Aorta (tissue), 5 donors: Measurements from ENCODE around the gene ERH. TPM values are rescaled to one million over a fixed set of nuclear protein-coding genes. Genes with fewer than 3 reads are reported as not detected.
A peak's percentile ranks its signal among the peaks of the same experiment; 100 is the strongest.

Source experiments
- ATAC-seq: fragments of 200-7000 bp; cut with Tn5 transposase; one replicate; pipeline ENCODE4 v1.9.1; 2022; ENCODE audit warnings: moderate library complexity; ENCODE audit not compliant: low FRiP score
- DNase-seq, 2 donors: peaks; one replicate each; pipeline ENCODE4 v3.0.0-alpha.2; 2020
- H3K27ac ChIP-seq, 2 donors: one replicate each; pipeline ENCODE4 v1.5.1; 2013; ENCODE audit warnings: low read length in 2 of 2, mild to moderate bottlenecking in 2 of 2, moderate library complexity in 2 of 2, control low read depth in 1 of 2, inconsistent platforms in 1 of 2, low read depth in 1 of 2
- H3K27me3 ChIP-seq, 2 donors: one replicate each; pipeline ENCODE4 v1.6.1; 2013; ENCODE audit warnings: control low read depth in 1 of 2, low read length in 1 of 2, mild to moderate bottlenecking in 1 of 2, moderate library complexity in 1 of 2; ENCODE audit not compliant: insufficient read depth in 2 of 2, control insufficient read depth in 1 of 2
- H3K36me3 ChIP-seq, 2 donors: one replicate each; pipeline ENCODE4 v1.6.1; 2013; ENCODE audit warnings: control low read depth in 1 of 2, low read length in 1 of 2, mild to moderate bottlenecking in 1 of 2; ENCODE audit not compliant: insufficient read depth in 2 of 2, control insufficient read depth in 1 of 2
- H3K4me1 ChIP-seq, 2 donors: one replicate each; pipeline ENCODE4 v1.6.1; 2013; ENCODE audit warnings: low read length in 2 of 2, control low read depth in 1 of 2, mild to moderate bottlenecking in 1 of 2, moderate library complexity in 1 of 2; ENCODE audit not compliant: insufficient read depth in 2 of 2, control insufficient read depth in 1 of 2
- H3K4me3 ChIP-seq, 2 donors: one replicate each; pipeline ENCODE4 v1.5.1; 2013; ENCODE audit warnings: low read length in 2 of 2, control low read depth in 1 of 2, mild to moderate bottlenecking in 1 of 2
- H3K9me3 ChIP-seq: one replicate; pipeline ENCODE4 v1.6.1; 2013; ENCODE audit warnings: mild to moderate bottlenecking, low read length; ENCODE audit not compliant: control insufficient read depth
- WGBS, 2 donors: extraction: QIAGEN DNeasy Blood & Tissue Kit; methylation state at CpG; one replicate each; pipeline ENCODE4 v1.1.7; 2013; 5-methylcytosine and 5-hydroxymethylcytosine counted together
- intact Hi-C, 2 donors: fragments of 100-400 bp; cut with DNase I; formaldehyde crosslinking; loops; one replicate each; pipeline versions ENCODE4 v1.14.2 to v1.15.0; 2022
- polyA plus RNA-seq, 2 donors: library from polyadenylated mRNA; stranded (reverse); fragments of 200-250 nt; gene quantifications; one replicate each; pipeline ENCODE4 v1.2.3, GENCODE V29; 2013
- total RNA-seq, 2 donors: library from RNA; stranded (reverse); fragmentation: NEBNext Ultra II Directional; extraction: Animal tissue kit (Norgen Biotek cat#: 25700); gene quantifications; one replicate each; pipeline ENCODE4 v1.2.1, GENCODE V29; 2021
- donor health status: healthy with polysubstance abuse.
- donor health status: Bipolar disorder and iron deficiency.
- donor health status: DM: no; HTN: no; CAD: no.
- donor health status: DM: no; HTN: no; CAD: no.
- donor health status: DM: yes; HTN: yes; CAD: no.

ERH gene
- total and polyA plus RNA-seq, 4 donors: 99.0 to 136 (median 117) TPM

- WGBS, 2 donors: 72 to 78% methylated on average over 1 of the region's 1 CpG
- intact Hi-C loops: no loop called here
- no peak overlapping the region for H3K4me3 ChIP-seq
- no peaks in the 10 kb centered on the region for H3K36me3 ChIP-seq
- no peaks in the 10 kb centered on the region for H3K4me1 ChIP-seq
- ATAC-seq (no peak), DNase-seq (no peak)
- H3K9me3 ChIP-seq: no peaks in the 10 kb centered on the region
- no peaks in the 10 kb centered on the region for H3K27me3 ChIP-seq
- no peak overlapping the region for H3K27ac ChIP-seq
These were observed 29.7 kb downstream of the ERH start for GRCh38 chr14:69368381-69368780.

- no peak for ATAC-seq
These were observed 31.3 kb downstream of the ERH start for GRCh38 chr14:69366761-69367160.

GRCh38 chr14:69366069-69366468 lies 32.0 kb downstream of the ERH start:
- 46 to 62% methylated on average over 3 of the region's 3 CpGs for whole genome bisulfite sequencing, 2 donors
- no peak overlapping the region for H3K4me3 ChIP-seq
- intact Hi-C loops: no loop called here

More at GRCh38 chr14:69366761-69367160, 31.3 kb downstream of the ERH start:
- Histone ChIP-seq H3K27ac (no peak overlapping the region), H3K36me3 (no peaks in the 10 kb centered on the region), H3K4me1 (no peaks in the 10 kb centered on the region), H3K27me3 (no peaks in the 10 kb centered on the region), H3K9me3 (no peaks in the 10 kb centered on the region), H3K4me3 (no peak overlapping the region)
- 96 to 97% methylated on average over 4 of the region's 4 CpGs for WGBS, 2 donors
- DNase-seq: no peak
- intact Hi-C loops: no loop called here

GRCh38 chr14:69364378-69364777 lies 33.7 kb downstream of the ERH start:
- WGBS, 2 donors: 82 to 85% methylated on average over 2 of the region's 2 CpGs
- Histone ChIP-seq H3K4me1 (no peaks in the 10 kb centered on the region), H3K9me3 (no peaks in the 10 kb centered on the region), H3K27me3 (no peaks in the 10 kb centered on the region), H3K27ac (no peak overlapping the region), H3K4me3 (no peak overlapping the region), H3K36me3 (no peaks in the 10 kb centered on the region)
- intact Hi-C loops: no loop called here
- DNase-seq: no peak
- ATAC-seq: no peak

More at GRCh38 chr14:69366069-69366468, 32.0 kb downstream of the ERH start:
- no peaks in the 10 kb centered on the region for H3K4me1 ChIP-seq
- no peaks in the 10 kb centered on the region for H3K36me3 ChIP-seq
- DNase-seq (no peak), ATAC-seq (no peak)
- no peak overlapping the region for H3K27ac ChIP-seq
- H3K27me3 ChIP-seq: no peaks in the 10 kb centered on the region
- no peaks in the 10 kb centered on the region for H3K9me3 ChIP-seq

- H3K27ac ChIP-seq: no peak overlapping the region
- no peaks in the 10 kb centered on the region for H3K36me3 ChIP-seq
- no peaks in the 10 kb centered on the region for H3K9me3 ChIP-seq
- no peak overlapping the region for H3K4me3 ChIP-seq
- H3K4me1 ChIP-seq: no peaks in the 10 kb centered on the region
- ATAC-seq: no peak
- 76 to 87% methylated on average over 4 of the region's 4 CpGs for WGBS, 2 donors
- no peak for DNase-seq
- intact Hi-C loops: loop anchor here in 1 of 2 donors (1.0 kb wide), 1 partner anchor 122 kb away; no protein-coding TSS in a partner anchor
- no peaks in the 10 kb centered on the region for H3K27me3 ChIP-seq
These were observed 34.1 kb downstream of the ERH start for GRCh38 chr14:69363964-69364363.

- H3K27ac ChIP-seq: no peak overlapping the region
- no peaks in the 10 kb centered on the region for H3K27me3 ChIP-seq
- 10 to 12% methylated on average over 9 of the region's 9 CpGs for WGBS, 2 donors
- H3K9me3 ChIP-seq: no peaks in the 10 kb centered on the region
- H3K36me3 ChIP-seq: no peaks in the 10 kb centered on the region
- intact Hi-C loops: loop anchor here in 1 of 2 donors (1.0 kb wide), 1 partner anchor 121 kb away; no protein-coding TSS in a partner anchor
- H3K4me1 ChIP-seq: no peaks in the 10 kb centered on the region
- DNase-seq (no peak), ATAC-seq (peak; percentile 72)
- no peak overlapping the region for H3K4me3 ChIP-seq
These were observed 35.0 kb downstream of the ERH start for GRCh38 chr14:69363055-69363454.

- DNase-seq (no peak), ATAC-seq (no peak)
- intact Hi-C loops: no loop called here
- no peaks in the 10 kb centered on the region for H3K4me1 ChIP-seq
- H3K9me3 ChIP-seq: no peaks in the 10 kb centered on the region
- 35 to 41% methylated on average over 7 of the region's 7 CpGs for WGBS, 2 donors
- H3K27me3 ChIP-seq: no peaks in the 10 kb centered on the region
- H3K27ac ChIP-seq: no peak overlapping the region
- H3K4me3 ChIP-seq: no peak overlapping the region
- H3K36me3 ChIP-seq: no peaks in the 10 kb centered on the region
These were observed 37.5 kb downstream of the ERH start for GRCh38 chr14:69360438-69361108.

GRCh38 chr14:69358966-69359365 lies 39.1 kb downstream of the ERH start:
- no peaks in the 10 kb centered on the region for H3K27me3 ChIP-seq
- ATAC-seq: no peak
- H3K4me1 ChIP-seq: no peaks in the 10 kb centered on the region
- H3K36me3 ChIP-seq: no peaks in the 10 kb centered on the region
- intact Hi-C loops: loop anchor here (5.0 to 10.0 kb wide), 2 partner anchors 94 to 117 kb away; partner anchors contain the start of gene GALNT16 (in 1 of the 2)
- no peak overlapping the region for H3K27ac ChIP-seq
- no peak overlapping the region for H3K4me3 ChIP-seq
- no peak for DNase-seq
- WGBS, 2 donors: 94 to 96% methylated on average over 3 of the region's 3 CpGs
- no peaks in the 10 kb centered on the region for H3K9me3 ChIP-seq
